ENCODE data around the gene AKR1C4. TPM values are rescaled to one million over a fixed set of nuclear protein-coding genes. Genes with fewer than 3 reads are reported as not detected.
"Not testable (repeated sequence)": the region's sequence is repeated elsewhere in the genome, so short reads cannot be mapped to it uniquely, and the experiment has no call there.

Gene AKR1C4
- total RNA-seq, 1 donor: not detected

DNA sequence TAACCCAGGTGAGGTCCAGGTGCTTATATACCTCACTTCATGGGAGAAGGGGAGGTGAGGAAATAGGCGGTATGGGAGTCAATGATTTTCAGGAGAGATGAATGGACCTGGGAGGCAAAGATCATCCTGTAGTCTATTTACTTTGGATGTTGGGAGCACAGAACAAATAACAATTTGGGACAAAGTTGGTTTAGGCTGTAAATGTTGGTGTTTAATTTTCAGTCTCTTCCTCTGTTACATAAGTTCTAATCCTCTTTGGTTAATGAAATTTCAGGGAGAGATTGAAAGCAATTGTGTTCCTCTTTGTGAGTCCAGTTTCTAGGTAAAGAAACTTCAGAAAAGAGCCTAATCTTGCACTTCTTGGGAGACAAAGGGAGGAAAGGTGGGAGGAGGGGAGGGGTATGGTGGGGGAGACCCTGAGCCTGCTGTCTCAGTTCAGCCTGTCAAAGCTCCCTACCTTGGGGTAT, 46.9 kb downstream of the AKR1C4 start:
- Histone ChIP-seq H2AFZ (ENCODE audit: low read length) (no peak overlapping the region), H3K27ac (ENCODE audit: low read depth, low read length) (no peak overlapping the region), H3K4me1 (ENCODE audit: insufficient read depth, low read length) (no peaks in the 10 kb centered on the region), H4K20me1 (ENCODE audit: insufficient read depth, low read length) (no peaks in the 10 kb centered on the region), H3K4me2 (ENCODE audit: insufficient read depth, low read length) (no peak overlapping the region), H3K36me3 (ENCODE audit: insufficient read depth, low read length) (no peaks in the 10 kb centered on the region), H3K79me2 (ENCODE audit: insufficient read depth, low read length) (no peaks in the 10 kb centered on the region), H3K27me3 (ENCODE audit: insufficient read depth, low read length) (no peaks in the 10 kb centered on the region), H3K9me3 (ENCODE audit: low read depth, low read length) (no peaks in the 10 kb centered on the region), H3K4me3 (ENCODE audit: insufficient read depth, low read length) (no peak overlapping the region)
- no peak for DNase-seq (ENCODE audit: insufficient read length, low spot score, missing footprints)
- no peak for TF ChIP-seq CTCF (IDR thresholded peaks at IDR 0.05; ENCODE audit: extremely low read depth, low read depth, low read length)

DNA sequence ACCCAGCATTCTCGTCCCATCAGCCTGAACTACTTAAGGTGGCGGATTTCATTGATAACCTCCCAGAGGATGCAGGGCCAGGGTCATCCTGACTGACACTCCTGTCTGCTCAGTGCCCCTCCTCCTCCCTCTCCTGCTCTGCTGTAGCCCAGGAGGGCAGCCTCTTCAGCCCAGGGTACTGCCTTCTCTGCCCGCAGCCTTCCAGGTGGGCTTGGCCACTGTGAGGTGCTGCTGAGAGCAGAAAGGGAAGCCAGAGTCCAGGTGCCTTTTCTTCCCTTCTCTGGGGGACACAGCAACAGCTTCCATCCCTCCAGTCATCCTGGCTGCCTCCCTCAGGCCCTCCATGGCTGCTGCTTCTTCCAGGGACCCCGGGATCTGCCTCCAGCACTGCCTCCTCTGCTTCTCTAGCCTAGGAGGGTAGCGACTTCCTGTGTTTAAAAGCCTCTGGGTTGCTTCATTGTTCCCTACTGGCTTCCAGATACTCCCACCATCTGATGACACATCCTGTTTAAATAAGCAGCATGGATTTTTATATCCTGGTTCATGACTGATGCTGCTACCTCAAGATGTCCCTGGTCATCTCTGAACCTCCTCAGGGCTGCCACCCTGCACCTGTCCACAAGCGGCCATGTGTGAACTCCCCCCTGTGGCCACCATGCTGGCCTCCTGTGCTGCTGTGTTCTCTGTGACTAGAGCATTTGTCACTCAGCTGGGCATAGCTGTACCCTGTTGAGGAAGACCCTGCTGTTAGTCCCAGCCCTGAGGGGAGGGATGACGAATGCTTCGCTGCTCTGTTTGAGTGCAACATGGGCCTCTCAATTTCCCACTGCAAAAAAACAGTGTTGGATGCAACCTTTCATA, 55.8 kb downstream of the AKR1C4 start:
- H3K27ac ChIP-seq (ENCODE audit: low read depth, low read length): no peak overlapping the region
- no peaks in the 10 kb centered on the region for H3K27me3 ChIP-seq (ENCODE audit: insufficient read depth, low read length)
- no peak overlapping the region for H3K4me2 ChIP-seq (ENCODE audit: insufficient read depth, low read length)
- no peaks in the 10 kb centered on the region for H3K9me3 ChIP-seq (ENCODE audit: low read depth, low read length)
- H4K20me1 ChIP-seq (ENCODE audit: insufficient read depth, low read length): no peaks in the 10 kb centered on the region
- no peaks in the 10 kb centered on the region for H3K79me2 ChIP-seq (ENCODE audit: insufficient read depth, low read length)
- H3K4me3 ChIP-seq (ENCODE audit: insufficient read depth, low read length): no peak overlapping the region
- peak; percentile 14 for DNase-seq (ENCODE audit: insufficient read length, low spot score, missing footprints)
- H2AFZ ChIP-seq (ENCODE audit: low read length): peak overlapping the region; percentile 70
- no peaks in the 10 kb centered on the region for H3K4me1 ChIP-seq (ENCODE audit: insufficient read depth, low read length)
- no peak for TF ChIP-seq CTCF (IDR thresholded peaks at IDR 0.05; ENCODE audit: extremely low read depth, low read depth, low read length)
- H3K36me3 ChIP-seq (ENCODE audit: insufficient read depth, low read length): no peaks in the 10 kb centered on the region

- Histone ChIP-seq H3K27me3 (ENCODE audit: insufficient read depth, low read length) (no peaks in the 10 kb centered on the region), H3K9me3 (ENCODE audit: low read depth, low read length) (no peaks in the 10 kb centered on the region), H3K27ac (ENCODE audit: low read depth, low read length) (no peak overlapping the region), H4K20me1 (ENCODE audit: insufficient read depth, low read length) (no peaks in the 10 kb centered on the region), H3K36me3 (ENCODE audit: insufficient read depth, low read length) (no peaks in the 10 kb centered on the region), H3K4me1 (ENCODE audit: insufficient read depth, low read length) (no peaks in the 10 kb centered on the region), H3K4me3 (ENCODE audit: insufficient read depth, low read length) (no peak overlapping the region), H2AFZ (ENCODE audit: low read length) (no peak overlapping the region), H3K79me2 (ENCODE audit: insufficient read depth, low read length) (no peaks in the 10 kb centered on the region), H3K4me2 (ENCODE audit: insufficient read depth, low read length) (no peak overlapping the region)
- no peak for TF ChIP-seq CTCF (IDR thresholded peaks at IDR 0.05; ENCODE audit: extremely low read depth, low read depth, low read length)
- DNase-seq (ENCODE audit: insufficient read length, low spot score, missing footprints): no peak
Observed at GRCh38 chr10:5254488-5254887, 57.9 kb downstream of the AKR1C4 start.

- H4K20me1 ChIP-seq (ENCODE audit: insufficient read depth, low read length); H3K36me3 ChIP-seq (ENCODE audit: insufficient read depth, low read length); H3K27ac ChIP-seq (ENCODE audit: low read depth, low read length); H3K79me2 ChIP-seq (ENCODE audit: insufficient read depth, low read length); H3K4me1 ChIP-seq (ENCODE audit: insufficient read depth, low read length); H2AFZ ChIP-seq (ENCODE audit: low read length); H3K9me3 ChIP-seq (ENCODE audit: low read depth, low read length); H3K27me3 ChIP-seq (ENCODE audit: insufficient read depth, low read length); H3K4me2 ChIP-seq (ENCODE audit: insufficient read depth, low read length); H3K4me3 ChIP-seq (ENCODE audit: insufficient read depth, low read length); DNase-seq (ENCODE audit: insufficient read length, low spot score, missing footprints): not testable (repeated sequence)
Observed at GRCh38 chr10:5257768-5258167, 61.1 kb downstream of the AKR1C4 start.

Data from osteoblast (primary cell).